22Rv1 (cell line): ENCODE data around the gene CAMKMT.

Experiments used
- ZFX ChIP-seq: fragments of 450-650 bp; IDR thresholded peaks from 2 replicates; pipeline ENCODE4 v1.6.1; 2017; ENCODE audit warnings: antibody characterized with exemption, borderline replicate concordance
- TF ChIP-seq, protein P1 (sequence below): fragments of 450-650 bp; IDR thresholded peaks from 2 replicates; pipeline ENCODE4 v1.5.1; 2017; ENCODE audit warnings: mild to moderate bottlenecking

DNA sequence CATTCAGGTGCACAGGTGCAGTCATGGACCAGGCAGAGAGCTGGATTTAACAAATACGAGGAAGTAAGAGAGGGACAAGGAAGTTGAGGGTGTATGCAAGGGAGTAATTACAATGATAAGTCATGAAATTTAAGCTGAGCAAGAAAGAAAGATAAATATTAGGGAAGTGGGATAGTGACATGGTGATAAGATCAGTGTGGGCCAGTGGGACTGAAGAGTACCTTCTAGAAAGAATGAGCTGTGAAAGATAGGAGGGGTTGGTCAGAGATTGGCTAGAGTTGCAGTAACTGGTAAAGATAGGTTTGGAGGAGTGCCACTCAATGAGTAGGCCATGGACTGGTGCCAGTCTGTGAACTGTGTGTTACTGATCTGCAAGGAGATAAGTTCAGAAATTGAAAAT lies 378.9 kb downstream of the CAMKMT start:
- TF ChIP-seq, protein P1, sequence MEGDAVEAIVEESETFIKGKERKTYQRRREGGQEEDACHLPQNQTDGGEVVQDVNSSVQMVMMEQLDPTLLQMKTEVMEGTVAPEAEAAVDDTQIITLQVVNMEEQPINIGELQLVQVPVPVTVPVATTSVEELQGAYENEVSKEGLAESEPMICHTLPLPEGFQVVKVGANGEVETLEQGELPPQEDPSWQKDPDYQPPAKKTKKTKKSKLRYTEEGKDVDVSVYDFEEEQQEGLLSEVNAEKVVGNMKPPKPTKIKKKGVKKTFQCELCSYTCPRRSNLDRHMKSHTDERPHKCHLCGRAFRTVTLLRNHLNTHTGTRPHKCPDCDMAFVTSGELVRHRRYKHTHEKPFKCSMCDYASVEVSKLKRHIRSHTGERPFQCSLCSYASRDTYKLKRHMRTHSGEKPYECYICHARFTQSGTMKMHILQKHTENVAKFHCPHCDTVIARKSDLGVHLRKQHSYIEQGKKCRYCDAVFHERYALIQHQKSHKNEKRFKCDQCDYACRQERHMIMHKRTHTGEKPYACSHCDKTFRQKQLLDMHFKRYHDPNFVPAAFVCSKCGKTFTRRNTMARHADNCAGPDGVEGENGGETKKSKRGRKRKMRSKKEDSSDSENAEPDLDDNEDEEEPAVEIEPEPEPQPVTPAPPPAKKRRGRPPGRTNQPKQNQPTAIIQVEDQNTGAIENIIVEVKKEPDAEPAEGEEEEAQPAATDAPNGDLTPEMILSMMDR: no peak
- TF ChIP-seq ZFX: no peak
